ENCODE data around the gene CLIP1. TPM values are rescaled to one million over a fixed set of nuclear protein-coding genes. Genes with fewer than 3 reads are reported as not detected.

Gene CLIP1
- total RNA-seq, 1 donor from 2014 or later = 70.0 TPM

GRCh38 chr12:122250536-122250935, 171.9 kb downstream of the CLIP1 start:
- DNase-seq (ENCODE audit: low read depth) (no peak), FAIRE-seq (no peak)
- Histone ChIP-seq H3K27ac (ENCODE audit: low read depth, low read length) (no peak overlapping the region), H3K9me3 (ENCODE audit: insufficient read depth, low read depth, low read length) (no peaks in the 10 kb centered on the region), H3K36me3 (ENCODE audit: insufficient read depth, low read length) (peaks cover 12% of the 10 kb centered on the region), H3K79me2 (ENCODE audit: insufficient read depth, low read length) (peaks cover 5% of the 10 kb centered on the region), H3K4me2 (ENCODE audit: low read length) (no peak overlapping the region), H3K9ac (ENCODE audit: low read length) (no peak overlapping the region), H2AFZ (ENCODE audit: low read depth, low read length) (no peak overlapping the region), H4K20me1 (ENCODE audit: insufficient read depth, low read length) (peaks cover 4% of the 10 kb centered on the region), H3K4me3 (ENCODE audit: insufficient read depth, low read depth, low read length) (no peak overlapping the region), H3K4me1 (ENCODE audit: insufficient read depth, low read length) (no peaks in the 10 kb centered on the region), H3K27me3 (ENCODE audit: insufficient read depth, low read length) (no peaks in the 10 kb centered on the region)
- Mint-ChIP-seq H3K27ac (ENCODE audit: unreplicated experiment) (no peak overlapping the region), H3K4me3 (ENCODE audit: unreplicated experiment) (no peak overlapping the region), H3K36me3 (ENCODE audit: low read depth, unreplicated experiment) (peaks cover 7% of the 10 kb centered on the region), H3K9me3 (ENCODE audit: unreplicated experiment) (no peaks in the 10 kb centered on the region), H3K27me3 (ENCODE audit: low read depth, unreplicated experiment) (no peaks in the 10 kb centered on the region), H3K4me1 (ENCODE audit: low read depth, unreplicated experiment) (no peaks in the 10 kb centered on the region)
- TF ChIP-seq, protein P1, sequence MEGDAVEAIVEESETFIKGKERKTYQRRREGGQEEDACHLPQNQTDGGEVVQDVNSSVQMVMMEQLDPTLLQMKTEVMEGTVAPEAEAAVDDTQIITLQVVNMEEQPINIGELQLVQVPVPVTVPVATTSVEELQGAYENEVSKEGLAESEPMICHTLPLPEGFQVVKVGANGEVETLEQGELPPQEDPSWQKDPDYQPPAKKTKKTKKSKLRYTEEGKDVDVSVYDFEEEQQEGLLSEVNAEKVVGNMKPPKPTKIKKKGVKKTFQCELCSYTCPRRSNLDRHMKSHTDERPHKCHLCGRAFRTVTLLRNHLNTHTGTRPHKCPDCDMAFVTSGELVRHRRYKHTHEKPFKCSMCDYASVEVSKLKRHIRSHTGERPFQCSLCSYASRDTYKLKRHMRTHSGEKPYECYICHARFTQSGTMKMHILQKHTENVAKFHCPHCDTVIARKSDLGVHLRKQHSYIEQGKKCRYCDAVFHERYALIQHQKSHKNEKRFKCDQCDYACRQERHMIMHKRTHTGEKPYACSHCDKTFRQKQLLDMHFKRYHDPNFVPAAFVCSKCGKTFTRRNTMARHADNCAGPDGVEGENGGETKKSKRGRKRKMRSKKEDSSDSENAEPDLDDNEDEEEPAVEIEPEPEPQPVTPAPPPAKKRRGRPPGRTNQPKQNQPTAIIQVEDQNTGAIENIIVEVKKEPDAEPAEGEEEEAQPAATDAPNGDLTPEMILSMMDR (IDR thresholded peaks at IDR 0.05; ENCODE audit: insufficient read depth, low read depth, low read length) = no peak
- TF ChIP-seq EZH2 (IDR thresholded peaks at IDR 0.05; ENCODE audit: insufficient read depth, low read length) = no peak

- H3K4me1 Mint-ChIP-seq (ENCODE audit: low read depth, unreplicated experiment) = no peaks in the 10 kb centered on the region
Measured at GRCh38 chr12:122250047-122250446, 172.4 kb downstream of the CLIP1 start.

GRCh38 chr12:122245553-122245952, 176.9 kb downstream of the CLIP1 start:
- H3K36me3 Mint-ChIP-seq (ENCODE audit: low read depth, unreplicated experiment) = peaks cover 4% of the 10 kb centered on the region
- Histone ChIP-seq H3K4me3 (ENCODE audit: insufficient read depth, low read depth, low read length) (no peak overlapping the region), H4K20me1 (ENCODE audit: insufficient read depth, low read length) (peaks cover 4% of the 10 kb centered on the region), H3K36me3 (ENCODE audit: insufficient read depth, low read length) (peaks cover 8% of the 10 kb centered on the region), H3K4me1 (ENCODE audit: insufficient read depth, low read length) (no peaks in the 10 kb centered on the region), H3K9ac (ENCODE audit: low read length) (no peak overlapping the region), H3K9me3 (ENCODE audit: insufficient read depth, low read depth, low read length) (no peaks in the 10 kb centered on the region), H3K27ac (ENCODE audit: low read depth, low read length) (no peak overlapping the region), H3K27me3 (ENCODE audit: insufficient read depth, low read length) (no peaks in the 10 kb centered on the region), H3K79me2 (ENCODE audit: insufficient read depth, low read length) (no peaks in the 10 kb centered on the region), H3K4me2 (ENCODE audit: low read length) (no peak overlapping the region), H2AFZ (ENCODE audit: low read depth, low read length) (no peak overlapping the region)
- no peak for DNase-seq (ENCODE audit: low read depth)
- no peaks in the 10 kb centered on the region for H3K27me3 Mint-ChIP-seq (ENCODE audit: low read depth, unreplicated experiment)
- no peaks in the 10 kb centered on the region for H3K4me1 Mint-ChIP-seq (ENCODE audit: low read depth, unreplicated experiment)
- no peaks in the 10 kb centered on the region for H3K9me3 Mint-ChIP-seq (ENCODE audit: unreplicated experiment)
- H3K4me3 Mint-ChIP-seq (ENCODE audit: unreplicated experiment) = no peak overlapping the region
- TF ChIP-seq EZH2 (IDR thresholded peaks at IDR 0.05; ENCODE audit: insufficient read depth, low read length) = no peak
- TF ChIP-seq, protein P1 (IDR thresholded peaks at IDR 0.05; ENCODE audit: insufficient read depth, low read depth, low read length) = no peak
- no peak overlapping the region for H3K27ac Mint-ChIP-seq (ENCODE audit: unreplicated experiment)
- FAIRE-seq = no peak

More at GRCh38 chr12:122250047-122250446, 172.4 kb downstream of the CLIP1 start:
- H3K4me3 ChIP-seq (ENCODE audit: insufficient read depth, low read depth, low read length) = no peak overlapping the region
- TF ChIP-seq EZH2 (IDR thresholded peaks at IDR 0.05; ENCODE audit: insufficient read depth, low read length) = no peak
- TF ChIP-seq, protein P1 (IDR thresholded peaks at IDR 0.05; ENCODE audit: insufficient read depth, low read depth, low read length) = no peak
- no peak overlapping the region for H3K27ac Mint-ChIP-seq (ENCODE audit: unreplicated experiment)
- no peaks in the 10 kb centered on the region for H3K9me3 Mint-ChIP-seq (ENCODE audit: unreplicated experiment)
- H3K27me3 Mint-ChIP-seq (ENCODE audit: low read depth, unreplicated experiment) = no peaks in the 10 kb centered on the region
- H3K27ac ChIP-seq (ENCODE audit: low read depth, low read length) = no peak overlapping the region
- H3K4me3 Mint-ChIP-seq (ENCODE audit: unreplicated experiment) = no peak overlapping the region
- no peak overlapping the region for H2AFZ ChIP-seq (ENCODE audit: low read depth, low read length)
- H3K36me3 Mint-ChIP-seq (ENCODE audit: low read depth, unreplicated experiment) = peaks cover 6% of the 10 kb centered on the region
- H4K20me1 ChIP-seq (ENCODE audit: insufficient read depth, low read length) = peaks cover 4% of the 10 kb centered on the region
- H3K79me2 ChIP-seq (ENCODE audit: insufficient read depth, low read length) = peaks cover 5% of the 10 kb centered on the region
- no peak overlapping the region for H3K9ac ChIP-seq (ENCODE audit: low read length)
- no peak overlapping the region for H3K4me2 ChIP-seq (ENCODE audit: low read length)
- DNase-seq (ENCODE audit: low read depth) = no peak
- FAIRE-seq = no peak
- peaks cover 10% of the 10 kb centered on the region for H3K36me3 ChIP-seq (ENCODE audit: insufficient read depth, low read length)
- H3K9me3 ChIP-seq (ENCODE audit: insufficient read depth, low read depth, low read length) = no peaks in the 10 kb centered on the region
- H3K27me3 ChIP-seq (ENCODE audit: insufficient read depth, low read length) = no peaks in the 10 kb centered on the region
- H3K4me1 ChIP-seq (ENCODE audit: insufficient read depth, low read length) = no peaks in the 10 kb centered on the region
